ENCODE data around the gene RCAN2.

- TF ChIP-seq CTCF (IDR thresholded peaks at IDR 0.05) = no peak
- TF ChIP-seq POLR2A (IDR thresholded peaks at IDR 0.05) = no peak
Observed at GRCh38 chr6:46215213-46215612, 276.0 kb downstream of the RCAN2 start.

Data from heart left ventricle (tissue), 13 donors.